OCI-LY7 (cell line): Measurements from ENCODE around the gene BCS1L. TPM values are rescaled to one million over a fixed set of nuclear protein-coding genes. Genes with fewer than 3 reads are reported as not detected.

Experiments used
- BruUV-seq: library from RNA; stranded (reverse); fragments of 400-500 nt; replicated peaks from 2 replicates; lab custom pipeline; 2021; lab: Mats Ljungman, UMichigan
- CTCF ChIA-PET: fragments of 300-600 bp; sonication (Branson Sonifier 250); formaldehyde crosslinking; loops from one replicate; lab custom pipeline; 2022; ENCODE audit warnings: antibody characterized with exemption; ENCODE audit not compliant: unreplicated experiment; lab: Charles Lee
- POLR2A ChIA-PET: fragments of 300-600 bp; sonication (Branson Sonifier 250); formaldehyde crosslinking; loops from one replicate; lab custom pipeline; 2022; ENCODE audit warnings: antibody characterized with exemption; lab: Charles Lee
- DNase-seq: peaks from one replicate; pipeline ENCODE4 v3.0.0-alpha.2; 2015; ENCODE audit warnings: low spot score
- H2AFZ ChIP-seq: fragments of 200-600 bp; sonication (generic), shearing (Covaris generic); 2 replicates; pipeline ENCODE4 v1.6.1; 2014; ENCODE audit warnings: mild to moderate bottlenecking, antibody characterized with exemption, low read length, moderate library complexity
- H3K27ac ChIP-seq: fragments of 200-600 bp; sonication (generic); 2 replicates; pipeline ENCODE4 v1.5.1; 2014; ENCODE audit warnings: mixed run types, low read depth, mild to moderate bottlenecking, moderate library complexity, low read length, inconsistent platforms; ENCODE audit not compliant: poor library complexity, severe bottlenecking
- H3K36me3 ChIP-seq: fragments of 200-600 bp; sonication (generic); 2 replicates; pipeline ENCODE4 v1.6.1; 2014; ENCODE audit warnings: mild to moderate bottlenecking, antibody characterized with exemption, low read length, moderate library complexity, mixed read lengths; ENCODE audit not compliant: insufficient read depth
- H3K4me1 ChIP-seq: fragments of 200-600 bp; sonication (generic); 2 replicates; pipeline ENCODE4 v1.5.1; 2014; ENCODE audit warnings: mild to moderate bottlenecking, low read length; ENCODE audit not compliant: insufficient read depth, poor library complexity, severe bottlenecking
- H3K4me2 ChIP-seq: fragments of 200-600 bp; sonication (generic); 2 replicates; pipeline ENCODE4 v1.6.1; 2014; ENCODE audit warnings: mild to moderate bottlenecking, low read length
- H3K4me3 ChIP-seq: fragments of 200-600 bp; sonication (generic); 2 replicates; pipeline ENCODE4 v1.5.1; 2014; ENCODE audit warnings: mild to moderate bottlenecking, low read depth, low read length; ENCODE audit not compliant: poor library complexity, severe bottlenecking
- H3K79me2 ChIP-seq: fragments of 200-600 bp; sonication (generic); 2 replicates; pipeline ENCODE4 v1.6.1; 2016; ENCODE audit warnings: low read depth, mild to moderate bottlenecking, low read length, moderate library complexity, mixed read lengths; ENCODE audit not compliant: insufficient read depth
- H3K9me2 ChIP-seq: fragments of 200-600 bp; sonication (generic); 2 replicates; pipeline ENCODE4 v1.6.1; 2016; ENCODE audit warnings: mild to moderate bottlenecking, low read length, mixed read lengths; ENCODE audit not compliant: insufficient read depth
- H3K9me3 ChIP-seq: fragments of 200-600 bp; sonication (generic); 2 replicates; pipeline ENCODE4 v1.6.1; 2014; ENCODE audit warnings: mild to moderate bottlenecking, mixed run types, low read length, mixed read lengths
- H4K20me1 ChIP-seq: fragments of 200-600 bp; sonication (generic); 2 replicates; pipeline ENCODE4 v1.6.1; 2014; ENCODE audit warnings: mild to moderate bottlenecking, antibody characterized with exemption, low read length, moderate library complexity, mixed read lengths; ENCODE audit not compliant: insufficient read depth
- EZH2phosphoT487 ChIP-seq: fragments of 200-600 bp; sonication (generic); IDR thresholded peaks from 2 replicates; pipeline ENCODE4 v1.6.1; 2018; ENCODE audit warnings: low read depth, borderline replicate concordance, mild to moderate bottlenecking, mixed run types, antibody characterized with exemption, low read length, moderate library complexity, mixed read lengths
- intact Hi-C: fragments of 100-400 bp; cut with micrococcal nuclease; formaldehyde crosslinking; loops from one replicate; pipeline ENCODE4 v1.10.0; 2022; ENCODE audit not compliant: unreplicated experiment
- total RNA-seq, 2 experiments: library from RNA; depleted of rRNA in 1 of 2; stranded (reverse); fragments of >200 nt in 1 of 2; shearing (Covaris generic) in 1 of 2; gene quantifications; 2 replicates each; pipeline ENCODE4 v1.2.3, GENCODE V29; 2014 to 2022
- TF ChIP-seq, protein P1 (sequence below): fragments of 200-600 bp; sonication (generic); conservative IDR thresholded peaks from 2 replicates; pipeline ENCODE4 v1.5.1; 2014; ENCODE audit warnings: mild to moderate bottlenecking, antibody characterized with exemption, low read length, moderate library complexity, mixed read lengths

Gene BCS1L
- total RNA-seq, 2 experiments from 2014 or later, result 48.0 to 54.9 TPM

DNA sequence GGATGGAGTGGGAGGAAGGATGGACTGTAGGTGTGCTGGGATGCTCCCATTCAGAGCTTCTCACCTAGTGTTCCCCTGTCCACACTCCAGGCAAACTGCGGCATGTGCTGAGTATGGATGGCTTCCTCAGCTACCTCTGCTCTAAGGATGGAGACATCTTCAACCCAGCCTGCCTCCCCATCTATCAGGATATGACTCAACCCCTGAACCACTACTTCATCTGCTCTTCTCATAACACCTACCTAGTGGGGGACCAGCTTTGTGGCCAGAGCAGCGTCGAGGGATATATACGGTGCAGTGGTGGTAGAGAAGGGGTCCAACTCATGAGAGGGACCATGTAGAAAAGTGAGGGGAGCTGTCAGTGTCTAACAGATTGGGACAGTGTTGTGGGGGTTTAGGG lies 31.5 kb upstream of the BCS1L start:
- TF ChIP-seq, protein P1, sequence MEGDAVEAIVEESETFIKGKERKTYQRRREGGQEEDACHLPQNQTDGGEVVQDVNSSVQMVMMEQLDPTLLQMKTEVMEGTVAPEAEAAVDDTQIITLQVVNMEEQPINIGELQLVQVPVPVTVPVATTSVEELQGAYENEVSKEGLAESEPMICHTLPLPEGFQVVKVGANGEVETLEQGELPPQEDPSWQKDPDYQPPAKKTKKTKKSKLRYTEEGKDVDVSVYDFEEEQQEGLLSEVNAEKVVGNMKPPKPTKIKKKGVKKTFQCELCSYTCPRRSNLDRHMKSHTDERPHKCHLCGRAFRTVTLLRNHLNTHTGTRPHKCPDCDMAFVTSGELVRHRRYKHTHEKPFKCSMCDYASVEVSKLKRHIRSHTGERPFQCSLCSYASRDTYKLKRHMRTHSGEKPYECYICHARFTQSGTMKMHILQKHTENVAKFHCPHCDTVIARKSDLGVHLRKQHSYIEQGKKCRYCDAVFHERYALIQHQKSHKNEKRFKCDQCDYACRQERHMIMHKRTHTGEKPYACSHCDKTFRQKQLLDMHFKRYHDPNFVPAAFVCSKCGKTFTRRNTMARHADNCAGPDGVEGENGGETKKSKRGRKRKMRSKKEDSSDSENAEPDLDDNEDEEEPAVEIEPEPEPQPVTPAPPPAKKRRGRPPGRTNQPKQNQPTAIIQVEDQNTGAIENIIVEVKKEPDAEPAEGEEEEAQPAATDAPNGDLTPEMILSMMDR, result no peak
- TF ChIP-seq EZH2phosphoT487, result no peak
- no peak overlapping the region for H3K4me2 ChIP-seq
- H2AFZ ChIP-seq, result no peak overlapping the region
- no peaks in the 10 kb centered on the region for H3K36me3 ChIP-seq
- H3K4me1 ChIP-seq, result no peaks in the 10 kb centered on the region
- no peaks in the 10 kb centered on the region for H4K20me1 ChIP-seq
- DNase-seq, result no peak
- ChIA-PET POLR2A (interaction anchor here (1.5 to 1.8 kb wide), 2 partner anchors 14 to 74 kb away, joined by 3 to 4 read pairs; no protein-coding TSS in a partner anchor), CTCF (no interaction called here)
- BruUV-seq, result no TSS peak
- H3K79me2 ChIP-seq, result no peaks in the 10 kb centered on the region
- no peaks in the 10 kb centered on the region for H3K9me2 ChIP-seq
- intact Hi-C loops, result no loop called here
- H3K4me3 ChIP-seq, result no peak overlapping the region
- no peaks in the 10 kb centered on the region for H3K9me3 ChIP-seq
- no peak overlapping the region for H3K27ac ChIP-seq

DNA sequence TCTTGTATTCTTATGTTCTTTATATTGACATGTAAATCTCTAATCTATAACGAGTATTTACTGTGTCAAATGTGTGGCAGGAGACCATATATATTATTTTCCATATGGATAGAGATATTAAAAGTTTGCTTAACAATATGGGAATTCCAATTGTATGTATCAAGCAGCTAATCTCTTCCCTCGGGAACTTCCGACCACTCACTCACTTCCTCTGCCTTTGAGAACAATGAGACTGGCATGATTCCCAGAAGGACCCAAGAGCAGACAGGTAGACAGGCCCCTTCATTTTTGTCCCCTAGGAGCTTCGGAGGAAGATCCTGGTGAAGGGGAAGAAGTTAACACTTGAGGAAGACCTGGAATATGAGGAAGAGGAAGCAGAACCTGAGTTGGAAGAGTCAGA lies 27.6 kb upstream of the BCS1L start:
- Histone ChIP-seq H3K36me3 (peaks cover 37% of the 10 kb centered on the region), H3K9me2 (no peaks in the 10 kb centered on the region), H2AFZ (no peak overlapping the region), H3K79me2 (no peaks in the 10 kb centered on the region), H3K4me2 (no peak overlapping the region), H4K20me1 (no peaks in the 10 kb centered on the region), H3K9me3 (no peaks in the 10 kb centered on the region), H3K27ac (no peak overlapping the region), H3K4me3 (no peak overlapping the region), H3K4me1 (no peaks in the 10 kb centered on the region)
- TF ChIP-seq, protein P1, result no peak
- no peak for TF ChIP-seq EZH2phosphoT487
- ChIA-PET POLR2A (interaction anchor here (0.6 kb wide), 1 partner anchor 18 kb away, joined by 5 read pairs; no protein-coding TSS in a partner anchor), CTCF (no interaction called here)
- no TSS peak for BruUV-seq
- intact Hi-C loops, result no loop called here
- DNase-seq, result no peak

DNA sequence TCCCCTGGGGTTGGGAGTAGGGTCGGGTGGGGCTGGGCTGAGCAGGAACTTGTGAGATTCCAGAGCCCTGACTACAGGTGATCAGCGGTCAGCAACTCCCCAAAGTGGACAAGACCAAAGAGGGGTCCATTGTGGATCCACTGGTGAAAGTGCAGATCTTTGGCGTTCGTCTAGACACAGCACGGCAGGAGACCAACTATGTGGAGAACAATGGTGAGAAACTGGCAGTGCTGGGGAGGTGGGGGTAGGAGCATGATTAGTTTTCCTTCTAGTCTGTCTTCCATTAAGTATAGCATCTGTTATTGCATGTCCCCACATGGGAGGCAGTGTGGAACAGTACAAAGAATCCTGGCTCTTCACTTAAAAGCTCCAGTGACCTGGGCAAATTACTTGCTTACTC lies 23.8 kb upstream of the BCS1L start:
- POLR2A ChIA-PET, result interaction anchor here (0.5 kb wide), 1 partner anchor 24 kb away, joined by 3 read pairs; the partner anchor contains the start of genes BCS1L and ZNF142

More for the DNA sequence above, 23.8 kb upstream of the BCS1L start:
- no peaks in the 10 kb centered on the region for H3K79me2 ChIP-seq
- H3K4me1 ChIP-seq, result no peaks in the 10 kb centered on the region
- no peak for DNase-seq
- H3K9me2 ChIP-seq, result no peaks in the 10 kb centered on the region
- BruUV-seq, result no TSS peak
- H2AFZ ChIP-seq, result no peak overlapping the region
- H3K4me3 ChIP-seq, result no peak overlapping the region
- H3K4me2 ChIP-seq, result no peak overlapping the region
- no peaks in the 10 kb centered on the region for H3K9me3 ChIP-seq
- no peak overlapping the region for H3K27ac ChIP-seq
- H4K20me1 ChIP-seq, result no peaks in the 10 kb centered on the region
- H3K36me3 ChIP-seq, result peaks cover 74% of the 10 kb centered on the region
- TF ChIP-seq EZH2phosphoT487, result no peak
- TF ChIP-seq, protein P1, result no peak
- CTCF ChIA-PET, result interaction anchor here (0.6 kb wide), 1 partner anchor 23 kb away, joined by 5 read pairs; no protein-coding TSS in a partner anchor
- intact Hi-C loops, result no loop called here
